GM12878 (cell line): ENCODE results near the gene PRSS50. TPM values are rescaled to one million over a fixed set of nuclear protein-coding genes. Genes with fewer than 3 reads are reported as not detected.

Experiments used
- ATAC-seq: fragments of 200-7000 bp; cut with Tn5 transposase; 3 replicates; pipeline ENCODE4 v1.9.1; 2020; ENCODE audit warnings: mild to moderate bottlenecking, moderate library complexity
- BruUV-seq: library from RNA; stranded (reverse); fragments of 400-500 nt; replicated peaks from 2 replicates; lab custom pipeline; 2021; lab: Mats Ljungman, UMichigan
- CTCF ChIA-PET: fragments of 300-600 bp; sonication (Branson Sonifier 250); formaldehyde crosslinking; extraction: SDS; loops from one replicate; lab custom pipeline; 2021; ENCODE audit warnings: inconsistent platforms; lab: Yijun Ruan, JAX
- POLR2A ChIA-PET: fragments of 350-600 bp; formaldehyde crosslinking; extraction: SDS; loops from one replicate; lab custom pipeline; 2021; ENCODE audit warnings: inconsistent platforms; lab: Charles Lee
- RAD21 ChIA-PET: fragments of 300-600 bp; sonication (Branson Sonifier 250); formaldehyde crosslinking; loops from one replicate; lab custom pipeline; 2023; ENCODE audit warnings: antibody characterized with exemption; ENCODE audit not compliant: unreplicated experiment; lab: Charles Lee
- SMC1A ChIA-PET: fragments of 300-600 bp; sonication (Branson Sonifier 250); formaldehyde crosslinking; loops from one replicate; lab custom pipeline; 2023; ENCODE audit not compliant: unreplicated experiment, uncharacterized antibody; lab: Charles Lee
- DNase-seq: peaks from one replicate; pipeline ENCODE4 v3.0.0-alpha.2; 2011; ENCODE audit warnings: low read depth, low spot score
- FAIRE-seq: peaks from 3 replicates; lab custom pipeline; 2011; peaks lifted over from hg19 to GRCh38; lab: Jason Lieb, UNC
- H2AFZ ChIP-seq: 2 replicates; pipeline ENCODE4 v1.6.0; 2011; ENCODE audit warnings: low read depth, low read length, control low read depth; ENCODE audit not compliant: control insufficient read depth
- H3K27ac ChIP-seq: 2 replicates; pipeline ENCODE4 v1.5.1; 2011; ENCODE audit warnings: control low read depth; ENCODE audit not compliant: control insufficient read depth, insufficient read depth
- H3K27me3 ChIP-seq, 2 experiments: replicated peaks in 1 of 2; 2 replicates each; pipeline versions ENCODE4 v1.6.0 to v1.6.1; 2011; ENCODE audit warnings: low read length in 1 of 2; ENCODE audit not compliant: control insufficient read depth in 2 of 2, insufficient read depth in 2 of 2
- H3K36me3 ChIP-seq, 2 experiments: 2 replicates each; pipeline ENCODE4 v1.5.1; 2011; ENCODE audit warnings: low read length in 1 of 2; ENCODE audit not compliant: control insufficient read depth in 2 of 2, insufficient read depth in 2 of 2
- H3K4me1 ChIP-seq: 2 replicates; pipeline ENCODE4 v1.6.1; 2011; ENCODE audit warnings: mild to moderate bottlenecking, low read length, moderate library complexity, mixed read lengths; ENCODE audit not compliant: control insufficient read depth, insufficient read depth
- H3K4me2 ChIP-seq: 2 replicates; pipeline ENCODE4 v1.6.0; 2011; ENCODE audit warnings: control low read depth; ENCODE audit not compliant: control insufficient read depth, insufficient read depth
- H3K4me3 ChIP-seq: fragments of 200-600 bp; sonication (generic); 2 replicates; pipeline ENCODE4 v1.5.1; 2016
- H3K79me2 ChIP-seq: 2 replicates; pipeline ENCODE4 v1.6.0; 2011; ENCODE audit warnings: low read length; ENCODE audit not compliant: control insufficient read depth, insufficient read depth
- H3K9ac ChIP-seq: 2 replicates; pipeline ENCODE4 v1.8.0; 2011; ENCODE audit warnings: low read length, control low read depth, mixed read lengths; ENCODE audit not compliant: control insufficient read depth, insufficient read depth
- H3K9me3 ChIP-seq: replicated peaks from 3 replicates; pipeline ENCODE4 v1.5.1; 2011; ENCODE audit warnings: mild to moderate bottlenecking, low read length; ENCODE audit not compliant: control insufficient read depth, insufficient read depth
- H4K20me1 ChIP-seq: 2 replicates; pipeline ENCODE4 v1.6.0; 2011; ENCODE audit not compliant: control insufficient read depth, insufficient read depth
- ATF2 ChIP-seq: IDR thresholded peaks from 2 replicates; pipeline ENCODE4 v1.6.1; 2012; ENCODE audit warnings: low read length, inconsistent platforms
- ELK1 ChIP-seq: IDR thresholded peaks from 2 replicates; pipeline ENCODE4 v1.6.1; 2012; ENCODE audit warnings: low read depth, low read length, improper control_type of control experiment
- MTA2 ChIP-seq: fragments of 450-650 bp; IDR thresholded peaks from 2 replicates; pipeline ENCODE4 v1.6.1; 2016; ENCODE audit warnings: low read depth, mild to moderate bottlenecking, moderate library complexity
- PAX8 ChIP-seq: fragments of 450-650 bp; IDR thresholded peaks from 2 replicates; pipeline ENCODE4 v1.6.1; 2017; ENCODE audit warnings: mild to moderate bottlenecking, moderate library complexity
- RELA ChIP-seq: fragments of 450-650 bp; IDR thresholded peaks from 2 replicates; pipeline ENCODE4 v1.8.0; 2014; ENCODE audit warnings: borderline replicate concordance; ENCODE audit not compliant: partially characterized antibody
- ZNF622 ChIP-seq: fragments of 450-650 bp; IDR thresholded peaks from 2 replicates; pipeline ENCODE4 v1.6.1; 2017; ENCODE audit warnings: mild to moderate bottlenecking, inconsistent platforms
- whole genome bisulfite sequencing: methylation state at CpG from one replicate; pipeline ENCODE4 v1.1.6; 2016; ENCODE audit warnings: low lambda C conversion rate; ENCODE audit not compliant: insufficient replicate concordance, insufficient coverage; ENCODE audit errors: missing lambda C conversion rate; 5-methylcytosine and 5-hydroxymethylcytosine counted together
- in situ Hi-C: fragments of 300-500 bp; cut with MboI; formaldehyde crosslinking; loops from 9 replicates; pipeline ENCODE4 v1.14.3; 2018; ENCODE audit warnings: mixed read lengths
- intact Hi-C: fragments of 100-400 bp; cut with micrococcal nuclease; formaldehyde crosslinking; loops from one replicate; pipeline ENCODE4 v1.14.2; 2022; ENCODE audit not compliant: unreplicated experiment
- polyA plus RNA-seq, 11 experiments: library from polyadenylated mRNA; depleted of rRNA in 4 of 11; unstranded in 6 of 11; stranded (reverse) in 5 of 11; fragments of >200 nt; fragmentation: Nextera tagmentation in 4 of 11; fragmentation: Illumina TruSeq in 1 of 11; extraction: Ambion mirVana in 4 of 11; extraction: Trizol in 1 of 11; gene quantifications; 1 replicate in 1 of 11; 2 replicates in 10 of 11; pipeline versions ENCODE4 v1.2.1 to v1.2.3, GENCODE V29; 2011 to 2016; ENCODE audit warnings: inconsistent platforms in 2 of 11, missing spikeins in 2 of 11, low read depth in 1 of 11
- total RNA-seq, 4 experiments: library from RNA; depleted of rRNA in 3 of 4; stranded (reverse); fragments of >200 nt in 3 of 4; fragmentation: Illumina TruSeq in 1 of 4; extraction: Trizol in 1 of 4; gene quantifications; 2 replicates each; pipeline versions ENCODE4 v1.2.1 to v1.2.3, GENCODE V29; 2013 to 2021
- TF ChIP-seq, protein P1 (sequence below): fragments of 450-650 bp; IDR thresholded peaks from 2 replicates; pipeline ENCODE4 v1.6.1; 2017; ENCODE audit warnings: low read depth, mild to moderate bottlenecking, moderate library complexity
- TF ChIP-seq, protein P2 (sequence below): IDR thresholded peaks from 2 replicates; pipeline ENCODE4 v1.6.1; 2011; ENCODE audit warnings: borderline replicate concordance, low read depth, mild to moderate bottlenecking, moderate library complexity, mixed read lengths, low read length; ENCODE audit not compliant: insufficient read depth; ENCODE audit errors: extremely low read length

Gene PRSS50
- total and polyA plus RNA-seq, 10 of the 15 experiments (the other 5 are each of a cell fraction or from before 2014, with no cell fraction given), result 0.05 TPM; not detected in 9

- no peak for TF ChIP-seq ATF2
- TF ChIP-seq, protein P1, sequence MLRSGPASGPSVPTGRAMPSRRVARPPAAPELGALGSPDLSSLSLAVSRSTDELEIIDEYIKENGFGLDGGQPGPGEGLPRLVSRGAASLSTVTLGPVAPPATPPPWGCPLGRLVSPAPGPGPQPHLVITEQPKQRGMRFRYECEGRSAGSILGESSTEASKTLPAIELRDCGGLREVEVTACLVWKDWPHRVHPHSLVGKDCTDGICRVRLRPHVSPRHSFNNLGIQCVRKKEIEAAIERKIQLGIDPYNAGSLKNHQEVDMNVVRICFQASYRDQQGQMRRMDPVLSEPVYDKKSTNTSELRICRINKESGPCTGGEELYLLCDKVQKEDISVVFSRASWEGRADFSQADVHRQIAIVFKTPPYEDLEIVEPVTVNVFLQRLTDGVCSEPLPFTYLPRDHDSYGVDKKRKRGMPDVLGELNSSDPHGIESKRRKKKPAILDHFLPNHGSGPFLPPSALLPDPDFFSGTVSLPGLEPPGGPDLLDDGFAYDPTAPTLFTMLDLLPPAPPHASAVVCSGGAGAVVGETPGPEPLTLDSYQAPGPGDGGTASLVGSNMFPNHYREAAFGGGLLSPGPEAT, result no peak
- TF ChIP-seq, protein P2, sequence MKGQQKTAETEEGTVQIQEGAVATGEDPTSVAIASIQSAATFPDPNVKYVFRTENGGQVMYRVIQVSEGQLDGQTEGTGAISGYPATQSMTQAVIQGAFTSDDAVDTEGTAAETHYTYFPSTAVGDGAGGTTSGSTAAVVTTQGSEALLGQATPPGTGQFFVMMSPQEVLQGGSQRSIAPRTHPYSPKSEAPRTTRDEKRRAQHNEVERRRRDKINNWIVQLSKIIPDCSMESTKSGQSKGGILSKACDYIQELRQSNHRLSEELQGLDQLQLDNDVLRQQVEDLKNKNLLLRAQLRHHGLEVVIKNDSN, result no peak
- TF ChIP-seq ELK1, result no peak
- no peak for TF ChIP-seq RELA
- TF ChIP-seq MTA2, result no peak
- no peak for TF ChIP-seq ZNF622
- TF ChIP-seq PAX8, result no peak
- FAIRE-seq, result no peak
- no peaks in the 10 kb centered on the region for H3K36me3 ChIP-seq
Measured at GRCh38 chr3:46677411-46677726, 40.3 kb downstream of the PRSS50 start.

More at GRCh38 chr3:46677411-46677726, 40.3 kb downstream of the PRSS50 start:
- no peaks in the 10 kb centered on the region for H3K4me1 ChIP-seq
- ChIA-PET CTCF (no interaction called here), RAD21 (no interaction called here), POLR2A (no interaction called here), SMC1A (no interaction called here)
- ATAC-seq, result no peak
- no peaks in the 10 kb centered on the region for H3K27me3 ChIP-seq
- no peak overlapping the region for H2AFZ ChIP-seq
- H3K9me3 ChIP-seq, result no peaks in the 10 kb centered on the region
- BruUV-seq, result no TSS peak
- no peak overlapping the region for H3K4me2 ChIP-seq
- no peaks in the 10 kb centered on the region for H3K79me2 ChIP-seq
- no peaks in the 10 kb centered on the region for H4K20me1 ChIP-seq
- H3K4me3 ChIP-seq, result no peak overlapping the region
- no peak for DNase-seq
- in situ Hi-C loops (no loop called here), intact Hi-C loops (no loop called here)
- no peak overlapping the region for H3K9ac ChIP-seq
- no peak overlapping the region for H3K27ac ChIP-seq
- WGBS, result 21% methylated on average over 6 of the region's 6 CpGs
